Stimulated activated CD4-positive, alpha-beta T cell treated with anti-CD3 and anti-CD28 coated beads, Interleukin-2, amount 100 ng/mL, for 24 hours (primary cell): ENCODE results near the gene OR2S2.
A peak's percentile ranks its signal among the peaks of the same experiment; 100 is the strongest.
"Not testable (repeated sequence)": the region's sequence is repeated elsewhere in the genome, so short reads cannot be mapped to it uniquely, and the experiment has no call there.

Experiments
- DNase-seq, 2 donors: peaks; one replicate each; pipeline ENCODE4 v3.0.0-alpha.2; 2020

Gene OR2S2

GRCh38 chr9:35958104-35958837 lies at the start of gene OR2S2:
TSS of gene OR2S2 (minus strand) at chr9:35958154. CDS start at chr9:35958098, 56 bp downstream.
- DNase-seq = no peak

- no peak for DNase-seq
Measured at GRCh38 chr9:36007316-36007708, 49.4 kb upstream of the OR2S2 start.

- no peak for DNase-seq
Measured at GRCh38 chr9:36006549-36007315, 48.8 kb upstream of the OR2S2 start.

- DNase-seq = no peak
Measured at GRCh38 chr9:36005891-36006290, 47.9 kb upstream of the OR2S2 start.

- no peak for DNase-seq
Measured at GRCh38 chr9:35998333-35998732, 40.4 kb upstream of the OR2S2 start.

GRCh38 chr9:35997016-35997415 lies 39.1 kb upstream of the OR2S2 start:
- DNase-seq = not testable (repeated sequence)

- no peak for DNase-seq
Measured at GRCh38 chr9:35996358-35996970, 38.5 kb upstream of the OR2S2 start.

- no peak for DNase-seq
Measured at GRCh38 chr9:35994959-35995358, 37.0 kb upstream of the OR2S2 start.

- no peak for DNase-seq
Measured at GRCh38 chr9:35993976-35994720, 36.2 kb upstream of the OR2S2 start.

GRCh38 chr9:35993136-35993535 lies 35.2 kb upstream of the OR2S2 start:
- not testable (repeated sequence) for DNase-seq

GRCh38 chr9:35990155-35990554 lies 32.2 kb upstream of the OR2S2 start:
- no peak for DNase-seq

GRCh38 chr9:35984021-35984420 lies 26.1 kb upstream of the OR2S2 start:
- no peak for DNase-seq

GRCh38 chr9:35981699-35982098 lies 23.7 kb upstream of the OR2S2 start:
- DNase-seq = no peak

GRCh38 chr9:35980289-35981011 lies 22.5 kb upstream of the OR2S2 start:
- DNase-seq = no peak

- DNase-seq = no peak
Measured at GRCh38 chr9:35978792-35979191, 20.8 kb upstream of the OR2S2 start.

GRCh38 chr9:35976726-35977125 lies 18.8 kb upstream of the OR2S2 start:
- no peak for DNase-seq

- DNase-seq = no peak
Measured at GRCh38 chr9:35974800-35975199, 16.8 kb upstream of the OR2S2 start.

- peak in 1 of 2 donors; percentile 43 for DNase-seq
Measured at GRCh38 chr9:35972093-35972492, 14.1 kb upstream of the OR2S2 start.

GRCh38 chr9:35967042-35967441 lies 9.1 kb upstream of the OR2S2 start:
- no peak for DNase-seq

- no peak for DNase-seq
Measured at GRCh38 chr9:35966433-35966832, 8.5 kb upstream of the OR2S2 start.

- no peak for DNase-seq
Measured at GRCh38 chr9:35965011-35965410, 7.1 kb upstream of the OR2S2 start.

GRCh38 chr9:35962126-35962906 lies 4.4 kb upstream of the OR2S2 start:
- DNase-seq = no peak
